HG03571 (cell line): ENCODE results near the gene HOXD9.

Experiments
- ATAC-seq: cut with Tn5 transposase; IDR thresholded peaks from one replicate; pipeline ENCODE4 v1.9.1; 2021; ENCODE audit not compliant: unreplicated experiment

The HOXD9 gene

GRCh38 chr2:176137252-176137580 lies 14.7 kb downstream of the HOXD9 start:
- ATAC-seq, result no peak

GRCh38 chr2:176137906-176138305 lies 15.4 kb downstream of the HOXD9 start:
- no peak for ATAC-seq

- no peak for ATAC-seq
Observed at GRCh38 chr2:176138526-176138922, 16.0 kb downstream of the HOXD9 start.

GRCh38 chr2:176138923-176139660 lies 16.6 kb downstream of the HOXD9 start:
- no peak for ATAC-seq

- ATAC-seq, result no peak
Observed at GRCh38 chr2:176139661-176140512, 17.4 kb downstream of the HOXD9 start.

- peak; percentile 93 for ATAC-seq
Observed at GRCh38 chr2:176140513-176141317, 18.2 kb downstream of the HOXD9 start.

GRCh38 chr2:176142281-176142680 lies 19.8 kb downstream of the HOXD9 start:
- ATAC-seq, result no peak

GRCh38 chr2:176145085-176145969 lies 22.8 kb downstream of the HOXD9 start:
- ATAC-seq, result no peak

- ATAC-seq, result no peak
Observed at GRCh38 chr2:176146101-176146500, 23.6 kb downstream of the HOXD9 start.

GRCh38 chr2:176146645-176147044 lies 24.1 kb downstream of the HOXD9 start:
- ATAC-seq, result no peak

- ATAC-seq, result no peak
Observed at GRCh38 chr2:176147210-176147799, 24.8 kb downstream of the HOXD9 start.

- no peak for ATAC-seq
Observed at GRCh38 chr2:176147800-176148496, 25.4 kb downstream of the HOXD9 start.

- ATAC-seq, result no peak
Observed at GRCh38 chr2:176148751-176149421, 26.4 kb downstream of the HOXD9 start.

- ATAC-seq, result no peak
Observed at GRCh38 chr2:176149481-176149938, 27.0 kb downstream of the HOXD9 start.

GRCh38 chr2:176149939-176150583 lies 27.5 kb downstream of the HOXD9 start:
- no peak for ATAC-seq

GRCh38 chr2:176150584-176151441 lies 28.3 kb downstream of the HOXD9 start:
- ATAC-seq, result no peak
